Measurements from ENCODE around the gene LGALS3BP. TPM values are rescaled to one million over a fixed set of nuclear protein-coding genes. Genes with fewer than 3 reads are reported as not detected.

Gene LGALS3BP
- total RNA-seq, 4 donors from 2014 or later = 172 to 414 (median 262) TPM

- WGBS, 2 donors = 71 to 91% methylated on average over 5 to 16 of the region's 29 CpGs
- Histone ChIP-seq H3K27me3 (peaks cover 0 to 3% (median 0%) of the 10 kb centered on the region in 4 donors), H3K4me3 (no peak overlapping the region), H3K27ac (peak overlapping the region in 1 of 4 donors; percentile 21), H3K9me3 (peaks cover 0 to 21% (median 13%) of the 10 kb centered on the region in 3 donors), H3K36me3 (no peaks in the 10 kb centered on the region), H3K4me1 (peaks cover 6 to 21% (median 10%) of the 10 kb centered on the region in 3 donors)
- TF ChIP-seq CTCF (IDR thresholded peaks at IDR 0.05) (no peak), POLR2A (IDR thresholded peaks at IDR 0.05) (no peak)
- intact Hi-C loops (cut with DNase I) = no loop called here
- no peak for DNase-seq
Measured at GRCh38 chr17:78953356-78954350, 26.1 kb downstream of the LGALS3BP start.

GRCh38 chr17:78952706-78953105 lies 27.0 kb downstream of the LGALS3BP start:
- H3K9me3 ChIP-seq = peaks cover 0 to 21% (median 13%) of the 10 kb centered on the region in 3 donors
- H3K27ac ChIP-seq = peak overlapping the region in 3 of 4 donors; percentile 48 to 53 (median 49)
- no peak overlapping the region for H3K4me3 ChIP-seq
- TF ChIP-seq POLR2A (IDR thresholded peaks at IDR 0.05) (no peak), CTCF (IDR thresholded peaks at IDR 0.05) (no peak)
- H3K36me3 ChIP-seq = no peaks in the 10 kb centered on the region
- H3K27me3 ChIP-seq = peaks cover 0 to 3% (median 0%) of the 10 kb centered on the region in 4 donors
- no peak for DNase-seq
- intact Hi-C loops (cut with DNase I) = no loop called here
- 80% methylated on average over 1 to 2 of the region's 10 CpGs for WGBS, 2 donors
- H3K4me1 ChIP-seq = peaks cover 6 to 21% (median 10%) of the 10 kb centered on the region in 3 donors

- intact Hi-C loops (cut with DNase I) = no loop called here
- no peak for DNase-seq
- Histone ChIP-seq H3K27me3 (peaks cover 0 to 3% (median 0%) of the 10 kb centered on the region in 4 donors), H3K27ac (peak overlapping the region in 3 of 4 donors; percentile 48 to 53 (median 49)), H3K4me1 (peaks cover 6 to 21% (median 10%) of the 10 kb centered on the region in 3 donors), H3K36me3 (no peaks in the 10 kb centered on the region), H3K4me3 (no peak overlapping the region), H3K9me3 (peaks cover 0 to 21% (median 13%) of the 10 kb centered on the region in 3 donors)
- TF ChIP-seq CTCF (IDR thresholded peaks at IDR 0.05) = no peak
- no peak for TF ChIP-seq POLR2A (IDR thresholded peaks at IDR 0.05)
- WGBS, 2 donors = 47 to 53% methylated on average over 6 to 9 of the region's 12 CpGs
Measured at GRCh38 chr17:78951967-78952551, 27.7 kb downstream of the LGALS3BP start.

- Histone ChIP-seq H3K4me1 (peaks cover 6 to 21% (median 10%) of the 10 kb centered on the region in 3 donors), H3K9me3 (peaks cover 0 to 21% (median 13%) of the 10 kb centered on the region in 3 donors), H3K36me3 (no peaks in the 10 kb centered on the region), H3K27me3 (no peaks in the 10 kb centered on the region), H3K4me3 (no peak overlapping the region), H3K27ac (no peak overlapping the region)
- TF ChIP-seq POLR2A (IDR thresholded peaks at IDR 0.05) (no peak), CTCF (IDR thresholded peaks at IDR 0.05) (no peak)
- no peak for DNase-seq
- intact Hi-C loops (cut with DNase I) = no loop called here
- 68 to 78% methylated on average over 2 of the region's 2 CpGs for WGBS, 2 donors
Measured at GRCh38 chr17:78950870-78951269, 28.9 kb downstream of the LGALS3BP start.

All from esophagus squamous epithelium (tissue), 5 donors.